Naive thymus-derived CD4-positive, alpha-beta T cell (primary cell): ENCODE measurements around the gene FHL2. TPM values are rescaled to one million over a fixed set of nuclear protein-coding genes. Genes with fewer than 3 reads are reported as not detected.
A peak's percentile ranks its signal among the peaks of the same experiment; 100 is the strongest.
"Not testable (repeated sequence)": the region's sequence is repeated elsewhere in the genome, so short reads cannot be mapped to it uniquely, and the experiment has no call there.

Experiments used
- ATAC-seq: fragments of 150-1000 bp; cut with Tn5 transposase; 2 replicates; pipeline ENCODE4 v1.10.0; 2021; ENCODE audit warnings: mild to moderate bottlenecking, moderate library complexity
- CTCF ChIA-PET: fragments of 350-600 bp; sonication (Branson Sonifier 250); formaldehyde crosslinking; loops from one replicate; lab custom pipeline; 2021; ENCODE audit warnings: antibody characterized with exemption; lab: Charles Lee
- POLR2A ChIA-PET: fragments of 350-600 bp; sonication (Branson Sonifier 250); formaldehyde crosslinking; loops from one replicate; lab custom pipeline; 2021; ENCODE audit warnings: antibody characterized with exemption, inconsistent platforms; lab: Charles Lee
- DNase-seq, 9 donors: peaks; one replicate each; pipeline versions ENCODE4 v3.0.0 to v3.0.0-alpha.2; 2020 to 2022; ENCODE audit warnings: mixed read lengths in 1 of 9
- H3K27ac ChIP-seq: one replicate; pipeline ENCODE4 v1.7.0; 2013; ENCODE audit warnings: mild to moderate bottlenecking, low read depth, low read length, moderate library complexity
- H3K27me3 ChIP-seq, 2 donors: one replicate each; pipeline ENCODE4 v1.7.0; 2013; ENCODE audit warnings: low read length in 2 of 2, mild to moderate bottlenecking in 2 of 2, moderate library complexity in 2 of 2; ENCODE audit not compliant: control insufficient read depth in 2 of 2, insufficient read depth in 2 of 2
- H3K36me3 ChIP-seq, 3 experiments: 1 replicate in 2 of 3; 2 replicates in 1 of 3; pipeline ENCODE4 v1.7.0; 2013; ENCODE audit warnings: low read length in 3 of 3, mild to moderate bottlenecking in 3 of 3, moderate library complexity in 1 of 3; ENCODE audit not compliant: insufficient read depth in 3 of 3, control insufficient read depth in 2 of 3
- H3K4me1 ChIP-seq, 2 donors: one replicate each; pipeline ENCODE4 v1.7.0; 2013; ENCODE audit warnings: low read length in 2 of 2, mild to moderate bottlenecking in 2 of 2, moderate library complexity in 1 of 2; ENCODE audit not compliant: control insufficient read depth in 2 of 2, insufficient read depth in 2 of 2
- H3K4me3 ChIP-seq: 2 replicates; pipeline ENCODE4 v1.7.0; 2013; ENCODE audit warnings: mild to moderate bottlenecking, low read length
- H3K9me3 ChIP-seq, 3 experiments: 1 replicate in 2 of 3; 2 replicates in 1 of 3; pipeline ENCODE4 v1.7.0; 2013; ENCODE audit warnings: low read length in 3 of 3; ENCODE audit not compliant: control insufficient read depth in 2 of 3
- H3K27ac Mint-ChIP-seq, 9 donors: one replicate each; pipeline ENCODE4 v1.8.0; 2020 to 2022; ENCODE audit warnings: mixed read lengths in 9 of 9, mild to moderate bottlenecking in 8 of 9, moderate library complexity in 5 of 9, inconsistent platforms in 2 of 9
- H3K27me3 Mint-ChIP-seq, 5 donors: one replicate each; pipeline ENCODE4 v1.8.0; 2021 to 2022; ENCODE audit warnings: mixed read lengths in 5 of 5, mild to moderate bottlenecking in 1 of 5
- H3K36me3 Mint-ChIP-seq, 5 donors: one replicate each; pipeline ENCODE4 v1.8.0; 2020 to 2022; ENCODE audit warnings: mixed read lengths in 5 of 5, mild to moderate bottlenecking in 3 of 5, inconsistent platforms in 1 of 5
- H3K4me1 Mint-ChIP-seq, 7 donors: one replicate each; pipeline ENCODE4 v1.8.0; 2020 to 2022; ENCODE audit warnings: mixed read lengths in 7 of 7, mild to moderate bottlenecking in 3 of 7, inconsistent platforms in 1 of 7
- H3K4me3 Mint-ChIP-seq, 10 donors: one replicate each; pipeline ENCODE4 v1.8.0; 2020 to 2022; ENCODE audit warnings: mild to moderate bottlenecking in 10 of 10, mixed read lengths in 10 of 10, moderate library complexity in 6 of 10, inconsistent platforms in 2 of 10
- H3K9me3 Mint-ChIP-seq, 11 donors: one replicate each; pipeline ENCODE4 v1.8.0; 2020 to 2022; ENCODE audit warnings: mixed read lengths in 11 of 11, mild to moderate bottlenecking in 4 of 11, inconsistent platforms in 1 of 11, moderate library complexity in 1 of 11
- intact Hi-C, 2 donors: fragments of 100-400 bp; cut with micrococcal nuclease; formaldehyde crosslinking; loops; one replicate each; pipeline ENCODE4 v1.15.1; 2023
- polyA plus RNA-seq, 2 donors: library from polyadenylated mRNA; unstranded; fragments of 300-500 nt; fragmentation: Illumina TruSeq; gene quantifications; one replicate each; pipeline ENCODE4 v1.2.3, GENCODE V29; 2021
- total RNA-seq, 6 experiments: library from RNA in 5 of 6; stranded (reverse) in 5 of 6; gene quantifications; 1 replicate in 5 of 6; 2 replicates in 1 of 6; pipeline ENCODE4 v1.2.3 and lab custom pipeline; 2021 to 2026

The FHL2 gene
- total and polyA plus RNA-seq, 7 experiments from 2014 or later: 0.19 to 3.6 (median 0.67) TPM; not detected in 1

- ChIA-PET CTCF (no interaction called here), POLR2A (no interaction called here)
- Histone ChIP-seq H3K4me3 (no peak overlapping the region), H3K27ac (no peak overlapping the region), H3K4me1 (peaks cover 8 to 16% of the 10 kb centered on the region in 2 donors), H3K9me3 (no peaks in the 10 kb centered on the region), H3K27me3 (no peaks in the 10 kb centered on the region), H3K36me3 (no peaks in the 10 kb centered on the region)
- Mint-ChIP-seq H3K9me3 (peaks cover 0 to 4% (median 0%) of the 10 kb centered on the region in 11 donors), H3K27me3 (peaks cover 0 to 20% (median 4%) of the 10 kb centered on the region in 5 donors), H3K4me3 (no peak overlapping the region), H3K27ac (no peak overlapping the region), H3K36me3 (no peaks in the 10 kb centered on the region), H3K4me1 (peaks cover 11 to 23% (median 16%) of the 10 kb centered on the region in 7 donors)
- intact Hi-C loops: no loop called here
- DNase-seq (no peak), ATAC-seq (no peak)
Observed at GRCh38 chr2:105431367-105432043, 32.7 kb upstream of the FHL2 start.

- DNase-seq (no peak), ATAC-seq (no peak)
- Histone ChIP-seq H3K9me3 (no peaks in the 10 kb centered on the region), H3K27me3 (no peaks in the 10 kb centered on the region), H3K4me3 (no peak overlapping the region), H3K27ac (no peak overlapping the region), H3K4me1 (peaks cover 8 to 22% of the 10 kb centered on the region in 2 donors), H3K36me3 (no peaks in the 10 kb centered on the region)
- H3K36me3 Mint-ChIP-seq: peaks cover 0 to under 1% (median 0%) of the 10 kb centered on the region in 5 donors
- CTCF ChIA-PET: no interaction called here
- no peak overlapping the region for H3K27ac Mint-ChIP-seq
- POLR2A ChIA-PET: no interaction called here
- peaks cover 0 to 31% (median 5%) of the 10 kb centered on the region in 5 donors for H3K27me3 Mint-ChIP-seq
- peak overlapping the region in 1 of 10 donors; percentile 46 for H3K4me3 Mint-ChIP-seq
- peaks cover 17 to 33% (median 24%) of the 10 kb centered on the region in 7 donors for H3K4me1 Mint-ChIP-seq
- H3K9me3 Mint-ChIP-seq: peaks cover 0 to 4% (median 0%) of the 10 kb centered on the region in 11 donors
- intact Hi-C loops: loop anchor here in 1 of 2 donors (5.0 kb wide), 1 partner anchor 39 kb away; no protein-coding TSS in a partner anchor
Observed at GRCh38 chr2:105428387-105429018, 29.7 kb upstream of the FHL2 start.

- ATAC-seq (no peak), DNase-seq (no peak)
- Mint-ChIP-seq H3K27me3 (peaks cover 0 to 31% (median 8%) of the 10 kb centered on the region in 5 donors), H3K36me3 (peaks cover 0 to 3% (median 0%) of the 10 kb centered on the region in 5 donors), H3K9me3 (peaks cover 0 to 4% (median 0%) of the 10 kb centered on the region in 11 donors), H3K27ac (peak overlapping the region in 5 of 9 donors; percentile 18 to 87 (median 50)), H3K4me3 (peak overlapping the region in 5 of 10 donors; percentile 51 to 75 (median 74)), H3K4me1 (peaks cover 17 to 33% (median 24%) of the 10 kb centered on the region in 7 donors)
- intact Hi-C loops: loop anchor here in 1 of 2 donors (2.0 to 5.0 kb wide), 2 partner anchors 40 to 57 kb away; no protein-coding TSS in a partner anchor
- Histone ChIP-seq H3K4me3 (no peak overlapping the region), H3K4me1 (peaks cover 8 to 22% of the 10 kb centered on the region in 2 donors), H3K27ac (no peak overlapping the region), H3K9me3 (no peaks in the 10 kb centered on the region), H3K36me3 (no peaks in the 10 kb centered on the region), H3K27me3 (no peaks in the 10 kb centered on the region)
- CTCF ChIA-PET: no interaction called here
- POLR2A ChIA-PET: no interaction called here
Observed at GRCh38 chr2:105427485-105427884, 28.6 kb upstream of the FHL2 start.

GRCh38 chr2:105426626-105427292, 27.9 kb upstream of the FHL2 start:
- no peak overlapping the region for H3K27ac ChIP-seq
- ATAC-seq: peak; percentile 67
- POLR2A ChIA-PET: no interaction called here
- Mint-ChIP-seq H3K36me3 (peaks cover 0 to 3% (median 0%) of the 10 kb centered on the region in 5 donors), H3K4me1 (peaks cover 17 to 33% (median 24%) of the 10 kb centered on the region in 7 donors), H3K4me3 (peak overlapping the region; percentile 1 to 85 (median 73)), H3K9me3 (peaks cover 0 to 4% (median 0%) of the 10 kb centered on the region in 11 donors), H3K27me3 (peaks cover 0 to 30% (median 8%) of the 10 kb centered on the region in 5 donors), H3K27ac (peak overlapping the region in 7 of 9 donors; percentile 6 to 87 (median 61))
- H3K4me3 ChIP-seq: peak overlapping the region; percentile 34
- H3K9me3 ChIP-seq: no peaks in the 10 kb centered on the region
- no peaks in the 10 kb centered on the region for H3K36me3 ChIP-seq
- intact Hi-C loops: loop anchor here in 1 of 2 donors (2.0 to 5.0 kb wide), 2 partner anchors 41 to 56 kb away; no protein-coding TSS in a partner anchor
- H3K27me3 ChIP-seq: no peaks in the 10 kb centered on the region
- DNase-seq: peak in 6 of 9 donors; percentile 11 to 35 (median 24)
- peaks cover 8 to 22% of the 10 kb centered on the region in 2 donors for H3K4me1 ChIP-seq
- CTCF ChIA-PET: no interaction called here

GRCh38 chr2:105425936-105426625, 27.2 kb upstream of the FHL2 start:
- H3K36me3 Mint-ChIP-seq: peaks cover 0 to 3% (median 0%) of the 10 kb centered on the region in 5 donors
- H3K27ac ChIP-seq: no peak overlapping the region
- H3K4me3 ChIP-seq: peak overlapping the region; percentile 34
- peaks cover 8 to 22% of the 10 kb centered on the region in 2 donors for H3K4me1 ChIP-seq
- POLR2A ChIA-PET: no interaction called here
- peak overlapping the region in 8 of 10 donors; percentile 51 to 85 (median 74) for H3K4me3 Mint-ChIP-seq
- peaks cover 0 to 27% (median 5%) of the 10 kb centered on the region in 5 donors for H3K27me3 Mint-ChIP-seq
- no peaks in the 10 kb centered on the region for H3K9me3 ChIP-seq
- no peaks in the 10 kb centered on the region for H3K36me3 ChIP-seq
- H3K9me3 Mint-ChIP-seq: peaks cover 0 to 7% (median under 1%) of the 10 kb centered on the region in 11 donors
- CTCF ChIA-PET: no interaction called here
- DNase-seq (no peak), ATAC-seq (peak; percentile 27)
- H3K27ac Mint-ChIP-seq: peak overlapping the region in 4 of 9 donors; percentile 50 to 75 (median 64)
- intact Hi-C loops: loop anchor here in 1 of 2 donors (2.0 to 5.0 kb wide), 2 partner anchors 41 to 55 kb away; no protein-coding TSS in a partner anchor
- H3K4me1 Mint-ChIP-seq: peaks cover 17 to 33% (median 24%) of the 10 kb centered on the region in 7 donors
- H3K27me3 ChIP-seq: no peaks in the 10 kb centered on the region

GRCh38 chr2:105424836-105425235, 26.0 kb upstream of the FHL2 start:
- POLR2A ChIA-PET, H3K4me3 Mint-ChIP-seq, H3K36me3 ChIP-seq, H3K27me3 ChIP-seq, H3K9me3 ChIP-seq, H3K27ac ChIP-seq, CTCF ChIA-PET, H3K36me3 Mint-ChIP-seq, H3K27ac Mint-ChIP-seq, ATAC-seq, DNase-seq, H3K4me3 ChIP-seq: not testable (repeated sequence)
- peaks cover 8 to 22% of the 10 kb centered on the region in 2 donors for H3K4me1 ChIP-seq
- Mint-ChIP-seq H3K9me3 (peaks cover 0 to 15% (median 5%) of the 10 kb centered on the region in 11 donors), H3K4me1 (peaks cover 17 to 33% (median 24%) of the 10 kb centered on the region in 7 donors), H3K27me3 (peaks cover 0 to 31% (median 9%) of the 10 kb centered on the region in 5 donors)
- intact Hi-C loops: loop anchor here in 1 of 2 donors (5.0 kb wide), 1 partner anchor 42 kb away; no protein-coding TSS in a partner anchor
